GM19351 (cell line): ENCODE data around the gene TRMT112.

Source experiments
- ATAC-seq: cut with Tn5 transposase; IDR thresholded peaks from one replicate; pipeline ENCODE4 v1.9.1; 2021; ENCODE audit warnings: mild to moderate bottlenecking, moderate library complexity; ENCODE audit not compliant: unreplicated experiment

The TRMT112 gene

GRCh38 chr11:64317325-64317960 lies at the start of gene TRMT112:
Gene TRMT112 (minus strand): TSS chr11:64317559. CDS start chr11:64317526, 33 bp downstream.
- peak; percentile 74 for ATAC-seq

- ATAC-seq = no peak
Measured at GRCh38 chr11:64366751-64367150, 49.4 kb upstream of the TRMT112 start.

GRCh38 chr11:64364911-64365310 lies 47.6 kb upstream of the TRMT112 start:
- no peak for ATAC-seq

GRCh38 chr11:64364435-64364834 lies 47.1 kb upstream of the TRMT112 start:
- no peak for ATAC-seq

GRCh38 chr11:64362339-64362738 lies 45.0 kb upstream of the TRMT112 start:
- no peak for ATAC-seq

- ATAC-seq = no peak
Measured at GRCh38 chr11:64361659-64362058, 44.3 kb upstream of the TRMT112 start.

- ATAC-seq = no peak
Measured at GRCh38 chr11:64360448-64360921, 43.1 kb upstream of the TRMT112 start.

- ATAC-seq = no peak
Measured at GRCh38 chr11:64359712-64360445, 42.5 kb upstream of the TRMT112 start.

- ATAC-seq = peak; percentile 75
Measured at GRCh38 chr11:64358907-64359711, 41.8 kb upstream of the TRMT112 start, which contains the start of gene RPS6KA4. Gene RPS6KA4 (plus strand): TSS chr11:64359162. CDS start chr11:64359236, 74 bp downstream.

GRCh38 chr11:64358536-64358906 lies 41.2 kb upstream of the TRMT112 start:
- no peak for ATAC-seq

GRCh38 chr11:64357904-64358535 lies 40.7 kb upstream of the TRMT112 start:
- no peak for ATAC-seq

GRCh38 chr11:64357446-64357845 lies 40.1 kb upstream of the TRMT112 start:
- ATAC-seq = no peak

- ATAC-seq = no peak
Measured at GRCh38 chr11:64356498-64357411, 39.4 kb upstream of the TRMT112 start.

- ATAC-seq = no peak
Measured at GRCh38 chr11:64355078-64355940, 38.0 kb upstream of the TRMT112 start.

- no peak for ATAC-seq
Measured at GRCh38 chr11:64353715-64354506, 36.6 kb upstream of the TRMT112 start.

GRCh38 chr11:64352995-64353714 lies 35.8 kb upstream of the TRMT112 start:
- ATAC-seq = no peak
